ENCODE results near the gene CDKAL1.
"Not testable (repeated sequence)": the region's sequence is repeated elsewhere in the genome, so short reads cannot be mapped to it uniquely, and the experiment has no call there.

DNA sequence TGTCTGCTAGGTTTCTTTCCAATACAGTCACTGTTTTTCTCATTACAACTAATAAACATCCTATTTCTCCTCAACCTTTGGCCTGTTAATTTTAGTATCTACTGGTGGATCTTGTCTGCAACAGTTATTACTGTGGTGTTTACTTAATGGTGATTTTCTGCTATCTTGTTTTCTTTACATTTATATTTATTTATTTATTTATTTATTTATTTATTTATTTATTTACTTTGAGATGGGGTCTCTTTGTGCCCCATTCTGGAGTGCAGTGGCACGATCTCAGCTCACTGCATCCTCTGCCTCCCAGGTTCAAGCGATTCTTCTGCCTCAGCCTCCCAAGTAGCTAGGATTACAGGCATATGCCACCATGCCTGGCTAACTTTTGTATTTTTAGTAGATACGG lies 15.1 kb downstream of the CDKAL1 start:
- TF ChIP-seq CTCF (conservative IDR thresholded peaks at IDR 0.05; ENCODE audit: low read length); EZH2phosphoT487 (IDR thresholded peaks at IDR 0.05; ENCODE audit: borderline replicate concordance): not testable (repeated sequence)
